ENCODE results near the gene G6PD.

DNA sequence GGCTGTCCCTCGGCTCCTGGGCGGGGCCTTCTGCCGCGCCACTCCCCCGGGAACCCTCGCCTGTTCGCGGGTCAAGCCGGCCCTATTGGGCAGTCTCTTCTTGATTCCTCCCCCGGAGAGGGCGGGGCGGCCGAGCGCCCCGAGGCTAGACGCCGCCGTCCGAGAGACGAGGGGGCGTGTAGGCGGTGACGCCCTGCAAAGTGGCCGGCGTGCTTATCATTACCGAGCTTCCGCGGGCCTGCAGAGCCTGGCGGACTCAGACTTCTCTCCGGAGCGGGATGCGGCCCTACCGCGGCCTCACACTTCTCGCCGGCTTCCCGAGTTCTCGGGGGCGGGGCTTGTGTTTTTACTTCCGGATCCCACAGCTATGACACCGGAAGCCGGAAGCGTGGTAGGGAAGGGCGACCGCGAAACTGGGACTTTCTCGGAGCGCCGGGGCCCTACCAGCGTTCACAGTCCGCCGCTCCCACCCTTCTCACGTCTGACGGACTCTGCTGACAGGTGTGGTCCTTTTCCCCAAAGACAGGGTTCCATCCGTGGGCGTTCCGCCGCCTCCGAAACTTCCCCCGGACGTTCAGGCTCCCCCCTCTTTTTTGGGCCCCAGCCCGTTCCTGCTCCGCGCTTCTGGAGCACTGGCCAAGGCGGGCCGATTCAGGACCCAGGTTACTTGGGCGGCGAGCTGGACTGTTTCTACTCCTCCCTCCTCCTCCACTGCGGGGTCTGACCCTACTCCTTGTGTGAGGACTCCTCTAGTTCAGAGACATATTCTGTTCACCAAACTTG, 790 bp upstream of the G6PD start, which contains the start of gene IKBKG:
- TF ChIP-seq ZFP3 (CRISPR knock-in tag; IDR thresholded peaks at IDR 0.05) (no peak), ZFP30 (CRISPR knock-in tag; IDR thresholded peaks at IDR 0.05) (no peak), ZNF565 (CRISPR knock-in tag; conservative IDR thresholded peaks at IDR 0.05; ENCODE audit: low read depth) (no peak), ESRRG (CRISPR knock-in tag; IDR thresholded peaks at IDR 0.05) (no peak), RARB (CRISPR knock-in tag; IDR thresholded peaks at IDR 0.05) (no peak), ARNTL (CRISPR knock-in tag; IDR thresholded peaks at IDR 0.05; ENCODE audit: borderline replicate concordance, low read depth) (no peak), PPARA (CRISPR knock-in tag; IDR thresholded peaks at IDR 0.05; ENCODE audit: borderline replicate concordance) (no peak)
- TF ChIP-seq, protein P1, sequence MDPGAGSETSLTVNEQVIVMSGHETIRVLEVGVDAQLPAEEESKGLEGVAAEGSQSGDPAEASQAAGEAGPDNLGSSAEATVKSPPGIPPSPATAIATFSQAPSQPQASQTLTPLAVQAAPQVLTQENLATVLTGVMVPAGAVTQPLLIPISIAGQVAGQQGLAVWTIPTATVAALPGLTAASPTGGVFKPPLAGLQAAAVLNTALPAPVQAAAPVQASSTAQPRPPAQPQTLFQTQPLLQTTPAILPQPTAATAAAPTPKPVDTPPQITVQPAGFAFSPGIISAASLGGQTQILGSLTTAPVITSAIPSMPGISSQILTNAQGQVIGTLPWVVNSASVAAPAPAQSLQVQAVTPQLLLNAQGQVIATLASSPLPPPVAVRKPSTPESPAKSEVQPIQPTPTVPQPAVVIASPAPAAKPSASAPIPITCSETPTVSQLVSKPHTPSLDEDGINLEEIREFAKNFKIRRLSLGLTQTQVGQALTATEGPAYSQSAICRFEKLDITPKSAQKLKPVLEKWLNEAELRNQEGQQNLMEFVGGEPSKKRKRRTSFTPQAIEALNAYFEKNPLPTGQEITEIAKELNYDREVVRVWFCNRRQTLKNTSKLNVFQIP (CRISPR knock-in tag; IDR thresholded peaks at IDR 0.05; ENCODE audit: borderline replicate concordance, low read depth) = no peak

Measured in SK-N-SH treated with all-trans-retinoic acid at 6 μM for 48 hours (cell line).